Gastroesophageal sphincter (tissue), 3 donors: ENCODE data around the gene HBZ.
"Not testable (repeated sequence)": the region's sequence is repeated elsewhere in the genome, so short reads cannot be mapped to it uniquely, and the experiment has no call there.

ENCODE experiments used
- CTCF ChIP-seq, 4 experiments: fragments of 200-600 bp in 2 of 4; fragments of 450-650 bp in 2 of 4; sonication (generic) in 1 of 4; IDR thresholded peaks; one replicate each; pipeline ENCODE4 v1.5.1; 2017 to 2019; ENCODE audit warnings: antibody characterized with exemption in 4 of 4, mild to moderate bottlenecking in 2 of 4, moderate library complexity in 2 of 4
- EP300 ChIP-seq: sonication (generic); formaldehyde crosslinking; IDR thresholded peaks from one replicate; pipeline ENCODE4 v1.6.1; 2017; ENCODE audit warnings: antibody characterized with exemption, mild to moderate bottlenecking
- POLR2A ChIP-seq, 2 donors: fragments of 450-650 bp; IDR thresholded peaks; one replicate each; pipeline ENCODE4 v1.6.1; 2017; ENCODE audit warnings: antibody characterized with exemption in 2 of 2, mild to moderate bottlenecking in 2 of 2, moderate library complexity in 1 of 2

- TF ChIP-seq CTCF (IDR thresholded peaks at IDR 0.05); POLR2A (IDR thresholded peaks at IDR 0.05); EP300: not testable (repeated sequence)
These were observed 10.7 kb downstream of the HBZ start for GRCh38 chr16:163139-163538.
